ENCODE measurements around the gene TIPARP. TPM values are rescaled to one million over a fixed set of nuclear protein-coding genes. Genes with fewer than 3 reads are reported as not detected.
"Not testable (repeated sequence)": the region's sequence is repeated elsewhere in the genome, so short reads cannot be mapped to it uniquely, and the experiment has no call there.

TIPARP gene
- total RNA-seq, 1 donor from 2014 or later = 40.6 TPM

DNA sequence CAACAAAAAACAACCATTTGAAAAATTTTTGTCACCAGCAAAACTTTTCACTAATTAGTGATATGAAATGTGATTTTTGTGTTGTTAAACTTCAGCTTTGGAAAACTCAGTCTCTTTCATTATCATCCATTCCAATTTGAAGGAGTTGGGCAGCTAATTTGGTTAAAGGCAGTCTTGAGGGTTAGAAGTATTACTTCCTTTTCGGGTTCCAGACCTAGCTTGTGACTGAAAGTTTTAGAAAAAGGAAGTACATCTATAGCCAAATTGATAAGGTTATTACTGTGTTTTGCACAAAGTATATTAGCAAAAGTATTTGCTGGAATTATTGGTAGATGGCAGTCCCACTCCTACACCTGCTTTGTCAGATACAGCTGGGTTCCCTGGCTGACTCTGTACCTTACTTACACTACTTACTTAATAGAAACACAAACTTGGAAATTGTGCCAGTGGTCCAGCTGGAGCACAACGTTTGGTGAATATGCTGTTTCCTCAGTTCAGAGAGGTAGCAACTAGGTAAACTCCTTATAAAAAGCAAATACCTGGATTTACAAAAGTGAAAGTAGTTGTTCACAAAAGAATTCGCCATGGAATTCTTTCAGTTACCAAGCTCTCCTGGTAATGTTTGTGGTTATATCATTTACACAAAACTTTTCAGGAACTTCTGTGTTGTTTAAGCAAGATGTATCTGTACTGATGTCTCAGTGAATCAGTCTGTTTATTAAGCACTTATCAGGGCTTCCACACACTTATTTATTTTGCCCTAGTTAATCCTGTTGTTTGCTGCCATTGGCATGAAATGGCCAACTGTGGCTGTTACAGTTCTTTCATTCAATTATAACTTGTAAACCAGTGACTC, 31.6 kb downstream of the TIPARP start:
- no peak for TF ChIP-seq CTCF (conservative IDR thresholded peaks at IDR 0.05; ENCODE audit: low read depth, low read length)
- H3K4me3 ChIP-seq (ENCODE audit: low read depth, low read length) = no peak overlapping the region
- no peak for DNase-seq (ENCODE audit: low read depth)

- H3K4me3 ChIP-seq (ENCODE audit: low read depth, low read length) = no peak overlapping the region
- DNase-seq (ENCODE audit: low read depth) = no peak
- no peak for TF ChIP-seq CTCF (conservative IDR thresholded peaks at IDR 0.05; ENCODE audit: low read depth, low read length)
Observed at GRCh38 chr3:156707588-156707987, 33.2 kb downstream of the TIPARP start.

- TF ChIP-seq CTCF (conservative IDR thresholded peaks at IDR 0.05; ENCODE audit: low read depth, low read length) = no peak
- H3K4me3 ChIP-seq (ENCODE audit: low read depth, low read length) = no peak overlapping the region
- no peak for DNase-seq (ENCODE audit: low read depth)
Observed at GRCh38 chr3:156710429-156710828, 36.0 kb downstream of the TIPARP start.

GRCh38 chr3:156711113-156711512, 36.7 kb downstream of the TIPARP start:
- TF ChIP-seq CTCF (conservative IDR thresholded peaks at IDR 0.05; ENCODE audit: low read depth, low read length) = no peak
- no peak for DNase-seq (ENCODE audit: low read depth)
- H3K4me3 ChIP-seq (ENCODE audit: low read depth, low read length) = no peak overlapping the region

DNA sequence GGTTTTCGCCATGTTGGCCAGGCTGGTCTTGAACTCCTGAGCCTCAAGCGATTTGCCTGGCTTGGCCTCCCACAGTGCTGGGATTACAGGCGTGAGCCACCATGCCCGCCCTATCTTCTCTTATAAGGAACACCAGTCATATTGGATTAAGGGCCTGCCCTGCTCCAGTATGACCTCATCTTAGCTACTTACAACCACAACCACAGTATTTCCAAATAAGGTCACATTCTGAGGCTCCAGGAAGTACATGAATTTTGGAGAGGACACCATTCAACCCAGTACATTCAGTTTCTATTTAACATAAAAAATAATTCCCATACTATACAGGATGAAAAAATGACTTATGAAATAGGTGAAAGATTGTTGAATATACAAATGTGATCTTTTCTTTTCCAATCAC, 37.6 kb downstream of the TIPARP start:
- not testable (repeated sequence) for DNase-seq (ENCODE audit: low read depth); H3K4me3 ChIP-seq (ENCODE audit: low read depth, low read length)

- no peak for TF ChIP-seq CTCF (conservative IDR thresholded peaks at IDR 0.05; ENCODE audit: low read depth, low read length)
- no peak for DNase-seq (ENCODE audit: low read depth)
- H3K4me3 ChIP-seq (ENCODE audit: low read depth, low read length) = no peak overlapping the region
Observed at GRCh38 chr3:156716105-156716862, 41.9 kb downstream of the TIPARP start.

DNA sequence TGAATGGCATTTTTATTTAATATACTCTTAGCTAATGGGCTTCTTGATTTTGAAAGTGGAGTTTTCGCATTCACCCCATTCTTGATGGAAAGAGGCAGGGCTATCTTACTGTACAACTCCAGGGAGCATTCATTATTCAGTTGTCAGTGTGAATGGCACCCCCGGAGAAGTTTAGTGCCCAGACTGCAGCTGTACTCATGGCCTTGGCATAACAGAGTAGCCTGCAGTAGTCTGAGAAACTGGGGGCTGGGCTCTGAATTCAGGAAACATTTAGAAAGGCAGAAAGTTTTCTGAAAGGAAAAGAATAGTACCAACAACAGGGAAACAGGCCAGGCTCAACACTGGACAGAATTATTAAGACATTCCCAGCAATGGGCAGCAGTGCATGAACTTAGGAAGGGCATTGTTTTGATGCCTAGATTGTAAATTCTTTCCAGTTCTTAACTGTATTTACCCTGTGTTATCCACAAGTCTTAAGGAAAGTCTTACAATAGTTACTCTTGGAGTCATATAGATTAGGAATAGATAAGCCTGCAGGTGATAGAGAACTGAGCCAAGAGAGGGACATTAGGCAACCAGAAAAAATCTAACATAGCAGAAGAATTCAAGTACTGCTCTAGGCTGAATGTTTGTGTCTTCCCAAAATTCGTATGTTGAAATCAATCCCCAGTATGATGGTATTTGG, 44.4 kb downstream of the TIPARP start:
- H3K4me3 ChIP-seq (ENCODE audit: low read depth, low read length) = no peak overlapping the region
- no peak for TF ChIP-seq CTCF (conservative IDR thresholded peaks at IDR 0.05; ENCODE audit: low read depth, low read length)
- DNase-seq (ENCODE audit: low read depth) = no peak

All from epithelial cell of proximal tubule (primary cell).